D721Med (cell line): ENCODE results near the gene CRB3.

Experiments
- DNase-seq: peaks from one replicate; pipeline ENCODE4 v3.0.0; 2011; ENCODE audit warnings: low spot score; ENCODE audit not compliant: insufficient read length
- FAIRE-seq: peaks from 2 replicates; lab custom pipeline; 2011; peaks lifted over from hg19 to GRCh38; lab: Jason Lieb, UNC
- CTCF ChIP-seq: IDR thresholded peaks from 2 replicates; pipeline ENCODE4 v1.5.1; 2012; ENCODE audit warnings: mild to moderate bottlenecking, control low read depth; ENCODE audit not compliant: insufficient read depth; ENCODE audit errors: missing control alignments

CRB3 gene, protein sequence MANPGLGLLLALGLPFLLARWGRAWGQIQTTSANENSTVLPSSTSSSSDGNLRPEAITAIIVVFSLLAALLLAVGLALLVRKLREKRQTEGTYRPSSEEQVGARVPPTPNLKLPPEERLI

GRCh38 chr19:6464070-6464873, at the start of gene CRB3:
TSS of gene CRB3 (plus strand) at chr19:6464271. CDS start at chr19:6464702, 431 bp downstream.
- TF ChIP-seq CTCF = no peak
- DNase-seq (no peak), FAIRE-seq (no peak)

DNA sequence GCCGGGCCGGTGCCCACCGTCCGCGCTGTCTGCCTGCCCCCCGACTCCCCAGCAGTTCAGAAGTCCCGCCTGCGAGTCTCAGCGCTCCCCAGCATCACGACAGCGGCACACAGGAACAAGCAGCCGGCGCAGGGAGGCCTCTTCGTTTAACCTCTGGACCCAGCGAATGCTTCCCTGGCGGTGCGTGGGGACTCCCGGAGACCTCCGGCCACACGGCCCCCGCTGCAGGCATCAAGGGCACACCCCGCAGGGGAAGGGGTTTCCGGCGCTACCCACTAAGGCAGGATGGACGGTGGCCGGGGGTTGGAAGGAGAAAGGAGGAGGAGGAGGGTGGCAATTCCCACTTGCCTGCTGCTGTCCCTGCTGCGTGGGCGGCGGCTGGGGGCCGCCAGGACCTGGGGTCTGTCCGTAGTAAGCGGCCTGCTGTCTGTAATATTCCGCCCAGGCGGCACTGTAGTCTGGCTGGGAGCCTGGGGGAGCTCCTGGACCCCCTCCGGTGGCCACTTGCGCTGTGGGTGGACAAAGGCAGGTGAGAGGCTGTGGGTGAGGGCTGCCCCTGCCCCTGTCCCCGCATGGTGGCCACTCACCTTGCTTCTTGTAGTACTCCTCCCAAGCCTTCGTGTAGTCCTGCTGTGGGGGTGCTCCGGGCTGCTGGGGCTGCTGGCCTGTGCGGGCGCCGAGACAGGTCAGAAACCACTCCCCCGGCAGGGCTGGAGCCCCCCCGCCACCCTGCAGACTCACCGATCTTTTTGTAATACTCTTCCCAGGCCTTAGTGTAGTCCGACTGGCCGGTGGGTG, 49.1 kb upstream of the CRB3 start:
- no peak for TF ChIP-seq CTCF
- DNase-seq (peak; percentile 9), FAIRE-seq (no peak)

DNA sequence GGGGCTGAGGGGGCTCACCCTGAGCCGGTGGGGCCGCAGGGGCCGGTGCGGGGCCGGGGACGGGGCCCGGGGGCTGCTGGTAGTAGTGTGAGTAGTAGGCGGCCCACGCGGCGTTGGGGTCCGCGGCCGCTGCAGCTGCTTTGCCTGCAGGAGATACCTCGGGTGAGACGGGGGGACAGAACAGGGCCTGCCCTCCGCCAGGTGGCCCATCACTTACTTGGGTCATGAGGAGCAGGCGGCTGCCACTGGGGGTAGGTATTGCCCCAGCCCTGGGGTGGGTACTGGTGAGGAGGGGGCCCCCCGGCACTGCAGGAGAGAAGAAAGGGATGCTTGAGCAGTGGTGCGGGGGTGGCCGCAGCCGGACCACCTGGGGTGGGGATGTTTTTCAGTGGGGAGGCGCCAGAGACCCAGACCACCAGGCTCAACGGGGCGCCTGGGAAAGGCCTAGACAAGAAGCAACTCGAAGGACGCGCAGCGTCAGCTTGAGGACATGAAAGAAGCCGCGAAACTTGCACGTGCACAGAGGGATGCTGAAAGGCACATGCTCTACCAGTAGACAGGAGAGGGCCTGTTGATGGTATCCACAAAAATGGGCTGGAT, 48.4 kb upstream of the CRB3 start:
- DNase-seq = peak; percentile 13
- no peak for FAIRE-seq
- no peak for TF ChIP-seq CTCF

GRCh38 chr19:6416658-6417405, 47.2 kb upstream of the CRB3 start:
- FAIRE-seq (no peak), DNase-seq (peak; percentile 1)
- TF ChIP-seq CTCF = no peak

GRCh38 chr19:6417713-6418561, 46.1 kb upstream of the CRB3 start:
- FAIRE-seq (no peak), DNase-seq (peak; percentile 19)
- TF ChIP-seq CTCF = no peak

DNA sequence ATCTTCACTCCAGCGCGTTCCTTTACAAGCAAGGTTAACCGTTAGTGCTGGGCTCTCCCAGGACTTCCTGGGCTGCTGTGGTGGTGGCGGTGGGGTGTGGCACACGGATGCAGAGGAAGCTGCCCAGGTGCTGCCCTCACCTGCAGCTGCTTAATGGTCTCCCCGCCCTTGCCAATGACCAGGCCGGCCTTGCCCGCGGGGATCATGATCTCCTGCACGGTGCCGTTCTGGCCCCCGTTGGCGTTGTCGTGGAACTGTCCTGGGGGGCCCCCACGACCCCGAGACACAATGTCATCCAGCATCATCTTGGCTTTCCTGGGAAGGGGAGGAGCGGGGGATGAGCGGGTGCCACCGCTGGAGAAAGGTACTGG, 45.5 kb upstream of the CRB3 start:
- no peak for FAIRE-seq
- no peak for TF ChIP-seq CTCF
- DNase-seq = no peak
